ENCODE data around the gene STAC3. TPM values are rescaled to one million over a fixed set of nuclear protein-coding genes. Genes with fewer than 3 reads are reported as not detected.

Gene STAC3
- total and polyA plus RNA-seq, 2 of the 13 experiments (the other 11 are each of a cell fraction or from before 2014, with no cell fraction given), result 0.18 to 0.22 TPM

DNA sequence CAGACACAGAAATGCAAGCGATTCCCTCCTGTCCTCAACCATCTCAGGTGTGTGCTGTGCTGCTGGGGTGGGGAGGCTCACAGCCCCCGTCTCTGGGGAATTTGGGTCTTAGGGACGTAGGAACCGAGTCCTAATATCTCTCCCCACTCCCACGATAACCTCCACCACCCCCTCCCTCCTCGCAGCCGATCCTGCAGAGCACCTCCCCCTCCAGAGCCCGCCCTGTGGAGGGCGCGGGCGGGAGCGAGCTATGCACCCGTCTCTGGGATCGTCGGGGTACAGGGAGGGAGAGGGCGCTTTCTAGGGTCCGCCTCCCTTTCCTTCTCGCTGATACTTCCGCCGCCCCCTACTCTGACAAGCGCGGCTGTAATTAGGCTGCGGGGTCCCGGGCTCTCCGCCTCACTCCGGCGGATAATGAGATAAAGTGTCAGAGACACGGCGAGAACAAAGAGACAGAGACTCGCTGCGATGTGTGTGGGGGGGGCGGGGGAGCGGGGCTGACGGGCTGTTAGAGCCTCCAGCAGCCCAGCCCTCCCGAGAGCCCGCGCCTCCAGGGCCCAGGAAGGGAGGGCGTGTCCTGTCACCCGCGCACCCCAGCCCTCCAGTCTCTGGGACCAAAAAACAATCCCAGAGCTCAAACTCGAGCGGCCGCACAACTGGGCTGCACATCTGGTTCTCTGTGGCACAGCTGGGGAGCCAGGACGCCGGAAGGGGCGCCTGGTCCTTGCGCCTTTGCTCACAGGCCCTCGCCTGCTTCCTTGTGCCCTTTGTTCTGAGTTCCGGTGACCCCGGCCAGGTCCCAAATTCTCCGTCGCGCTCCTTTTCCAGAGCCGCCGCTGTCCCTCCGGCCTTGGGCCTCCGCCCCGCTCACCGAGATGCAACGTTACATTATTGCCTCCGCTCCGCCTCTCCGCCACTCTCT, 12.8 kb downstream of the STAC3 start:
- ATAC-seq (peak; percentile 14), FAIRE-seq (no peak), DNase-seq (ENCODE audit: low spot score) (no peak)
- Histone ChIP-seq H4K20me1 (ENCODE audit: insufficient read depth, low read length) (peaks cover 8% of the 10 kb centered on the region; the same call in 1 of the 2 replicates), H3K4me3 (replicated peaks in 1 of 3; ENCODE audit: insufficient read depth in 1 of 3, low read depth in 2 of 3, low read length in 3 of 3) (peak overlapping the region; percentile 66 to 83 (median 67)), H3K4me1 (ENCODE audit: insufficient read depth, low read length) (peaks cover 83% of the 10 kb centered on the region), H3K79me2 (ENCODE audit: insufficient read depth, low read length) (no peaks in the 10 kb centered on the region), H3K4me2 (ENCODE audit: low read depth, low read length) (peak overlapping the region; percentile 99), H3K27ac (ENCODE audit: extremely low read length, insufficient read depth, low read length) (no peak overlapping the region), H3K9ac (ENCODE audit: insufficient read depth, low read depth, low read length) (peak overlapping the region; percentile 45), H3K27me3 (ENCODE audit: control insufficient read depth in 1 of 2, insufficient read depth in 2 of 2, low read length in 2 of 2) (peaks cover 18 to 41% of the 10 kb centered on the region in 2 experiments), H3K9me3 (ENCODE audit: low read length) (no peaks in the 10 kb centered on the region), H2AFZ (ENCODE audit: low read length) (no peak overlapping the region), H3K36me3 (replicated peaks in 1 of 2; ENCODE audit: control insufficient read depth in 1 of 2, insufficient read depth in 2 of 2, low read length in 2 of 2) (peaks cover 6 to 14% of the 10 kb centered on the region in 2 experiments)
- POLR2A ChIA-PET, result interaction anchor here (0.9 to 8.9 kb wide), 7 partner anchors 8 to 217 kb away, joined by 3 to 116 read pairs (median 3); partner anchors contain the start of genes INHBE and SHMT2
- CTCF ChIA-PET (ENCODE audit: low intra/inter-chr PET ratio, low total read pairs), result interaction anchor here (4.9 to 11.7 kb wide), 2 partner anchors 12 to 24 kb away, joined by 87 to 308 read pairs; partner anchors contain the start of genes NXPH4 and SHMT2
- 9% methylated on average over 23 of the region's 63 CpGs for WGBS (ENCODE audit: low lambda C conversion rate)
- in situ Hi-C loops (cut with HindIII; ENCODE audit: extremely low pct_ligation_motif_present, low pct_unique_long_range_greater_than_20kb) (no loop called here), intact Hi-C loops (cut with micrococcal nuclease; ENCODE audit: unreplicated experiment) (loop anchor here (2.0 kb wide), 1 partner anchor 13 kb away; no protein-coding TSS in a partner anchor)
- BruUV-seq (replicated peaks), result no TSS peak
- TF ChIP-seq, protein P1, sequence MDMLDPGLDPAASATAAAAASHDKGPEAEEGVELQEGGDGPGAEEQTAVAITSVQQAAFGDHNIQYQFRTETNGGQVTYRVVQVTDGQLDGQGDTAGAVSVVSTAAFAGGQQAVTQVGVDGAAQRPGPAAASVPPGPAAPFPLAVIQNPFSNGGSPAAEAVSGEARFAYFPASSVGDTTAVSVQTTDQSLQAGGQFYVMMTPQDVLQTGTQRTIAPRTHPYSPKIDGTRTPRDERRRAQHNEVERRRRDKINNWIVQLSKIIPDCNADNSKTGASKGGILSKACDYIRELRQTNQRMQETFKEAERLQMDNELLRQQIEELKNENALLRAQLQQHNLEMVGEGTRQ (IDR thresholded peaks at IDR 0.05; ENCODE audit: low read depth, low read length), result no peak
- TF ChIP-seq, protein P1 (CRISPR knock-in tag; IDR thresholded peaks at IDR 0.05; ENCODE audit: borderline replicate concordance), result no peak
- TF ChIP-seq KLF13 (CRISPR knock-in tag; IDR thresholded peaks at IDR 0.05) (no peak), ZNF768 (CRISPR knock-in tag; IDR thresholded peaks at IDR 0.05) (no peak), NFE2 (CRISPR knock-in tag; IDR thresholded peaks at IDR 0.05) (no peak), ELF4 (CRISPR knock-in tag; IDR thresholded peaks at IDR 0.05; ENCODE audit: borderline replicate concordance) (no peak), ZNF17 (CRISPR knock-in tag; IDR thresholded peaks at IDR 0.05) (no peak), ATM (IDR thresholded peaks at IDR 0.05; ENCODE audit: borderline replicate concordance) (no peak), JARID2 (CRISPR knock-in tag; IDR thresholded peaks at IDR 0.05; ENCODE audit: insufficient replicate concordance) (no peak), AGO1 (IDR thresholded peaks at IDR 0.05; ENCODE audit: low read depth, low read length, poor library complexity, severe bottlenecking) (no peak), ZFP1 (CRISPR knock-in tag; IDR thresholded peaks at IDR 0.05) (no peak), SRSF9 (IDR thresholded peaks at IDR 0.05; ENCODE audit: borderline replicate concordance, insufficient read depth, low read depth, low read length, poor library complexity, severe bottlenecking) (no peak), ETV5 (CRISPR knock-in tag; IDR thresholded peaks at IDR 0.05; ENCODE audit: borderline replicate concordance) (peak; percentile 4; the same call in 1 of the 2 replicates), HDAC1 (CRISPR knock-in tag; IDR thresholded peaks at IDR 0.05) (peak; percentile 41; the same call in 1 of the 2 replicates), SRY (CRISPR knock-in tag; IDR thresholded peaks at IDR 0.05) (no peak; the same call in 1 of the 2 replicates), ISL2 (CRISPR knock-in tag; IDR thresholded peaks at IDR 0.05) (no peak), HNRNPK (IDR thresholded peaks at IDR 0.05; ENCODE audit: low read depth, low read length, poor library complexity, severe bottlenecking) (peak; percentile 57), MLLT10 (CRISPR knock-in tag; IDR thresholded peaks at IDR 0.05) (no peak), NR2F2 (IDR thresholded peaks at IDR 0.05; ENCODE audit: borderline replicate concordance, low read depth) (no peak)
- TF ChIP-seq, protein P2, sequence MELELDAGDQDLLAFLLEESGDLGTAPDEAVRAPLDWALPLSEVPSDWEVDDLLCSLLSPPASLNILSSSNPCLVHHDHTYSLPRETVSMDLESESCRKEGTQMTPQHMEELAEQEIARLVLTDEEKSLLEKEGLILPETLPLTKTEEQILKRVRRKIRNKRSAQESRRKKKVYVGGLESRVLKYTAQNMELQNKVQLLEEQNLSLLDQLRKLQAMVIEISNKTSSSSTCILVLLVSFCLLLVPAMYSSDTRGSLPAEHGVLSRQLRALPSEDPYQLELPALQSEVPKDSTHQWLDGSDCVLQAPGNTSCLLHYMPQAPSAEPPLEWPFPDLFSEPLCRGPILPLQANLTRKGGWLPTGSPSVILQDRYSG (CRISPR knock-in tag; IDR thresholded peaks at IDR 0.05), result no peak
- TF ChIP-seq, protein P3, sequence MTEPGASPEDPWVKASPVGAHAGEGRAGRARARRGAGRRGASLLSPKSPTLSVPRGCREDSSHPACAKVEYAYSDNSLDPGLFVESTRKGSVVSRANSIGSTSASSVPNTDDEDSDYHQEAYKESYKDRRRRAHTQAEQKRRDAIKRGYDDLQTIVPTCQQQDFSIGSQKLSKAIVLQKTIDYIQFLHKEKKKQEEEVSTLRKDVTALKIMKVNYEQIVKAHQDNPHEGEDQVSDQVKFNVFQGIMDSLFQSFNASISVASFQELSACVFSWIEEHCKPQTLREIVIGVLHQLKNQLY (CRISPR knock-in tag; IDR thresholded peaks at IDR 0.05), result 0 out of 2 replicates have a peak, but pooled peaks have one; percentile 5
